ENCODE measurements around the gene MYRIP. TPM values are rescaled to one million over a fixed set of nuclear protein-coding genes. Genes with fewer than 3 reads are reported as not detected.

MYRIP gene
- total RNA-seq, 1 donor from 2014 or later: 5.9 TPM

GRCh38 chr3:40143283-40144090, 334.1 kb downstream of the MYRIP start:
- no peak for ATAC-seq
- no peak for TF ChIP-seq CTCF (IDR thresholded peaks at IDR 0.05)
- intact Hi-C loops (cut with DNase I): no loop called here

GRCh38 chr3:40148827-40149226, 339.4 kb downstream of the MYRIP start:
- ATAC-seq: no peak
- Histone ChIP-seq H3K27me3 (no peaks in the 10 kb centered on the region), H3K36me3 (no peaks in the 10 kb centered on the region), H3K4me3 (no peak overlapping the region), H3K9me3 (no peaks in the 10 kb centered on the region), H3K27ac (no peak overlapping the region), H3K4me1 (no peaks in the 10 kb centered on the region)
- TF ChIP-seq CTCF (IDR thresholded peaks at IDR 0.05): no peak
- intact Hi-C loops (cut with DNase I): no loop called here
- no peak for DNase-seq

More at GRCh38 chr3:40143283-40144090, 334.1 kb downstream of the MYRIP start:
- Histone ChIP-seq H3K36me3 (no peaks in the 10 kb centered on the region), H3K4me3 (no peak overlapping the region), H3K27me3 (no peaks in the 10 kb centered on the region), H3K9me3 (peaks cover 5% of the 10 kb centered on the region), H3K4me1 (no peaks in the 10 kb centered on the region), H3K27ac (no peak overlapping the region)
- DNase-seq: no peak

GRCh38 chr3:40152482-40153133, 343.2 kb downstream of the MYRIP start:
- H3K4me3 ChIP-seq: no peak overlapping the region
- TF ChIP-seq CTCF (IDR thresholded peaks at IDR 0.05): no peak
- H3K36me3 ChIP-seq: no peaks in the 10 kb centered on the region
- H3K4me1 ChIP-seq: no peaks in the 10 kb centered on the region
- H3K9me3 ChIP-seq: no peaks in the 10 kb centered on the region
- H3K27ac ChIP-seq: no peak overlapping the region
- DNase-seq (no peak), ATAC-seq (no peak)
- intact Hi-C loops (cut with DNase I): no loop called here
- H3K27me3 ChIP-seq: no peaks in the 10 kb centered on the region

GRCh38 chr3:40160933-40161332, 351.5 kb downstream of the MYRIP start:
- Histone ChIP-seq H3K4me1 (no peaks in the 10 kb centered on the region), H3K27ac (no peak overlapping the region), H3K27me3 (no peaks in the 10 kb centered on the region), H3K9me3 (no peaks in the 10 kb centered on the region), H3K4me3 (no peak overlapping the region), H3K36me3 (no peaks in the 10 kb centered on the region)
- ATAC-seq (no peak), DNase-seq (no peak)
- no peak for TF ChIP-seq CTCF (IDR thresholded peaks at IDR 0.05)
- intact Hi-C loops (cut with DNase I): no loop called here

- DNase-seq: no peak
- TF ChIP-seq CTCF (IDR thresholded peaks at IDR 0.05): no peak
- H3K27me3 ChIP-seq: no peaks in the 10 kb centered on the region
- H3K4me3 ChIP-seq: no peak overlapping the region
- H3K27ac ChIP-seq: no peak overlapping the region
- no peak for ATAC-seq
- H3K4me1 ChIP-seq: no peaks in the 10 kb centered on the region
- intact Hi-C loops (cut with DNase I): no loop called here
- no peaks in the 10 kb centered on the region for H3K36me3 ChIP-seq
- H3K9me3 ChIP-seq: no peaks in the 10 kb centered on the region
Observed at GRCh38 chr3:40162616-40163015, 353.2 kb downstream of the MYRIP start.

All from upper lobe of right lung (tissue), 1 donor.